ENCODE data around the gene KIF26A. TPM values are rescaled to one million over a fixed set of nuclear protein-coding genes. Genes with fewer than 3 reads are reported as not detected.

The KIF26A gene
- total RNA-seq, 1 donor from 2014 or later: 10.4 TPM

DNA sequence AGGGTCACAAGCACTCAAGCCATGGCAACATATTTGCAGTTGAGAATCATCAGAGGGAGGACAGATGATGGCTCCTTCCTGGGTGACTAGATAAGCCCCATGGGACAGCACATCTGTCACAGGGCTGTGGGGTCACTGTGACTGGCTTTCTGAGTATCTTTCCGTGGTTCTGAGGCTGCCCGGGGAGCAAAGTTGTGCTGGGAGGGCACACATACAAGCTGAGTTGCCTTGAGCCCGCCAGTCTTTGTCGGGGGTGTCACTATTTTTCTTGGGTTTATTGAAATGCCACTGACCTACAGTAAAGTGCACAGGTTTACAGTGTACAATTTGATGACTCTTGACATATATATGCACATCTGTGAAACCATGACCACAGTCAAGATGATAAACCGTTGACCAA is 17.2 kb upstream of the KIF26A start:
- intact Hi-C loops (cut with DNase I): no loop called here
- ATAC-seq: no peak
- DNase-seq (ENCODE audit: low spot score): no peak

DNA sequence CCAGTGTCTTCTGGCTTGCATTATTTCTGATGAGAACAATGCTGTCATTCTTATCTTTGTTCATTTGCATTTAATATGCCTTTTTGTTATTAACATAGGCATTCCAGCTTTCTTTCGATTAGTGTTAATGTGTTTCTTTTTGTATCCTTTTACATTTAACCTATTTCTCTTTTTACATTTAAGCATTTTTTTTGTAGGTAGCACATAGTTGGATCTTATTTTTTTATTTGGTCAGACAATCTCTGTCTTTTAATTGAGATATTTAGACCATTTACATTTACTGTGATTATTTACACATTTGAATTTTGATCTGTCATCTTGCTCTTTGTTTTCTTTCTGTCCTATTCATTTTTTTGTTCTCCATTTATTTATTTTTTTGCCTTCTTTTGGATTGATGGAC is 14.5 kb upstream of the KIF26A start:
- intact Hi-C loops (cut with DNase I): no loop called here
- DNase-seq (ENCODE audit: low spot score) (no peak), ATAC-seq (no peak)

DNA sequence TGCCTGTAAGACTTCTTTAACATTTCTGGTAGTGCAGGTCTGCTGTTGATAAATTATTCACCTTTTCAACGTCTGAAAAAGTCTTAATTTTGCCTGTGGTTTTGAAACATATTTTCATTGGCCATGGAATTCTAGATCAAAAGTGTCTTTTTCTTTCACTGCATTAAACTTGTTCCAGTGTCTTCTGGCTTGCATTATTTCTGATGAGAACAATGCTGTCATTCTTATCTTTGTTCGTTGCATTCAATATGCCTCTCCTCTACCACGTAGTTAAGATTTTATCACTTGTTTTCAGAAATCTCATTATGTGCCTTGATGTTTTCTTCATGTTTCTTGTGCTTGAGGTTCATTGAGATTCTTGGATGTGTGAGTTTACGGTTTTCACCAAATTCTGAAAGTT is 13.4 kb upstream of the KIF26A start:
- intact Hi-C loops (cut with DNase I): no loop called here
- ATAC-seq: no peak
- no peak for DNase-seq (ENCODE audit: low spot score)

DNA sequence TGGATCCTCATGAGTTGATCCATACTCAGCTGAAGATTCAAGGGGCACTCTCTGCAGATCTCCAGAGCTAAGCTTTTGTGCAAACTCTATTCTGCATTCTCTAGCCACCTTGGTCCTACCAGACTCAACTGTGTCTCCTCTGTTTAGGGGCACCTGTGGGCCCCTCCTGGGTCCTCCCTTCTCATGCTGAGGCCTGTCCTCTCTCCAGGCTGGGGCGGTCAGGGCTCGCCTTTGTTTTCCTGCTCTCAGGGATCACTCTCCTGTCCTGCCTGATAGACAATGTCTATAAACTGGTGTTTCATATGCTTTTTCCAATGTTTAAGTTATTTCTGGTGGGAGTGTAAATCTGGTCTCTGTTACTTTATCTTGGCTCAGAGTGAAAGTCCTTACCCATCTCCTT is 11.6 kb upstream of the KIF26A start:
- DNase-seq (ENCODE audit: low spot score) (no peak), ATAC-seq (no peak)
- intact Hi-C loops (cut with DNase I): no loop called here

DNA sequence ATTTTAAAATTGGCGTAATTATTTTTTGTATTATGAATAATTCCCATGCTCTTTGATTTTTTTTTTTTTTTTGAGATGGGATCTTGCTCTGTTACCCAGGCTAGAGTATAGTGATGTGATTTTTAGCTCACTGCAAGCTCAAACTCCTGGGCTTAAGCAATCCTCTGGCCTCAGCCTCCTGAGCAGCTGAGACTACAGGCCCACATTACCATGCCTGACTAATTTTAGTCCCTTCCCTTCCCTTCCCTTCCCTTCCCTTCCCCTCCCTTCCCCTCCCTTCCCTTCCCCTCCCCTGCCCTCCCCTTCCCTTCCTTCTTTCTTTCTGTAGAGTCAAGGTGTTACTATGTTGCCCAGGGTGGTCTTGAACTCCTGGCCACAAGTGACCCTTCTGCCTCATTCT is 9.4 kb upstream of the KIF26A start:
- ATAC-seq (no peak), DNase-seq (ENCODE audit: low spot score) (no peak)
- intact Hi-C loops (cut with DNase I): no loop called here

DNA sequence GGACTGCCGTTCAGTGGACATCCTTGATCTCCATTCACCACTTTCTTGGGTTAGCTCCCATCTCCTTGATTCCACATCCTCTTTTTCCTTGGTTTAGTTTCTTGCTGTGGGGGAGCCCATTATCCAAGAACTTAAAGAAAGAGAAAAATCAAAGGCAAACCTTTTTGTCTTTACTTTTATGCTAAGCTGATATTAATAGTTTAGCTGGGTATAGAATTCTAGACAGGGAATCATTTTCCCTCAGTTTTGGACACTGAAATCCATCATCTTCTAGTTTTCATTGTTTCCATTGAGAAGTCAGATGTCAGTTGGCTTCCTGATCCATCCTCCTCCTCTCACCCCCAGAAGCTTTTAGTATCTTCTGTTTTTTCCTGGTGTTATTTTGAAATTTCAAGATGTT is 8.8 kb upstream of the KIF26A start:
- intact Hi-C loops (cut with DNase I): no loop called here
- ATAC-seq: no peak
- DNase-seq (ENCODE audit: low spot score): no peak

DNA sequence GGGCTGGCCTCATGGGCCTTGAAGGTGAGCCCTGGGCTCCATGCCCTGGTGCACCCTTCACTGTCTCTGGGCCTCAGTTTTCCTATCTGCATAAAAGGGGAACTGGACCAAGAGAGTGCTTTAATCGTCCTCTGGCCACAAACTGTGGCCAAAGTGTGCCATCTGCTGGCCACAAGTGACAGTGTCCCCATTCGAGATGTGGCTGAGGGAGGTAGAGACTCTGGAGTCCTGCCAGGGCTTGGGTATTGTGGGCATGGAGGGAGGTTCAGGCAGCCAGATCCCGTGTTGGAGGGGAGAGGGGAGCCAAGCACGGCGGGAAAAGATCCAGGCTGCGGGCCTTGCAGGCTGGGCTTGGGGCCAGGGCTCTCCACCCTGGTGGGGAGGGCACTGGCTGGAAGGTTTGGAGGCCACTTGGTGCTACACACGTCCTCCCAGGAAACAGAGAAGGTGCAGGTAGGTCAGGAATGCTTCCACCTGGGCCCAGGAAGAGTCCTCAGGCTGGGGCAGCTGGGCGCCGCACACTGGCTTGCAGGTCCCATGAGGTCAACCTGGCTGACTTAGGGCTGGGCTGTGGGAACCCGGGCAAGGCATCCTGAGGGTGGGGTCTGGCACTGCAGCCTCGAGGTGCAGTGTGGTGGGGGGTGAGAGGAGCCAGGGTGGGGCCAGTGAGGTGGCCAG is 7.3 kb upstream of the KIF26A start:
- ATAC-seq (peak; percentile 22), DNase-seq (ENCODE audit: low spot score) (peak; percentile 56)
- intact Hi-C loops (cut with DNase I): no loop called here

DNA sequence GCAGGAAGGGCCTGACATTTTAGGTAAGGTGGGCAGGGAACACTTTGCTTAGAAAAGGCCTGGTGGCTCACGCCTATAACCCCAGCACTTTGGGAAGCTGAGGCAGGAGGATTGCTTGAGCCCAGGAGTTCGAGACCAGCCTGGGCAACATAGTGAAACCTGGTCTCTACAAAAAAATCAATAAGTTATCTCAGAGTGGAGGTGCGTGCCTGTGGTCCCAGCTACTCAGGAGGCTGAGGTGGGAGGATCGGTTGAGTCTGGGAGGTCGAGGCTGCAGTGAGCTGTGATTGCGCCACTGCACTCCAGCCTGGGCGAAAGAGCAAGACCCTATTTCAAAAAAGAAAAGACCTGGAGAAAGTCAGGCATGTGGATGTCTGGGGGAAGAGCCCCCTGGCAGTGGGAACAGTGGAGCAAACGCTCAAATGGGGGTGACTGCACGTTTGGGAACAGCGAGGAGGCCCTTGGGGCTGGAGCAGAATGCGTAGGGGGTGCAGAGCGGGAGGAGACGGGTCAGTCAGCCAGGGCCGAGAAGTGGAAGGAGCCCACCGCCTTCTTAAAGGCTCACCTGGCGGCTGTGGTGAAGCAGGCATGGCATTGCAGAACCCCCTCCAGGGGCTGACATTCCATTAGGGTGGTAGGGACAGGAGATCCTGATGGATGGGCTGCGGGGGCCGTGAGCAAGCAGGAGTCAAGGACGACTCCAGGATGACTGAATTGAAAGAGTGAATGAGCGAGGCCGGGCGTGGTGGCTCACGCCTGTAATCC is 6.2 kb upstream of the KIF26A start:
- intact Hi-C loops (cut with DNase I): no loop called here
- no peak for ATAC-seq
- no peak for DNase-seq (ENCODE audit: low spot score)

DNA sequence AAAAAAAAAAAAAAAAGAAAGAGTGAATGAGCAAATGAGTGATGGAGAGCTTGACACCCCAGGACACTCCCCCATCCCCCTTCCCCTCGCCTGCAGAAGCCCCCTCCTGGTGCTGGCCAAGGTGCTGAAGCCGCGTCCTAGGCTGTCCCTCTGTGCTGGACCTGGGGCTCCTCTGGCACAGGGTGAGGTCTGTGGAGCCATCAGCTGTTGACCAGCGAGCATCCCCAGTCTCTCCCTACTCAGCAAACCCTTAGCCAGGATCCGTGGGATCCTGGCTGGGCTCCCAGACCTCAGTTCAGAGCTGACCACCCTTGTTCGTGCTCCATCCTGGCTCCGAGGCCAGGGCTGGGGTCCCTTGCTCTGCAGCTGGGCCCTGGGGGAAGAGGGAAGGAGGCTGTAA is 5.4 kb upstream of the KIF26A start:
- ATAC-seq: no peak
- intact Hi-C loops (cut with DNase I): no loop called here
- DNase-seq (ENCODE audit: low spot score): no peak

DNA sequence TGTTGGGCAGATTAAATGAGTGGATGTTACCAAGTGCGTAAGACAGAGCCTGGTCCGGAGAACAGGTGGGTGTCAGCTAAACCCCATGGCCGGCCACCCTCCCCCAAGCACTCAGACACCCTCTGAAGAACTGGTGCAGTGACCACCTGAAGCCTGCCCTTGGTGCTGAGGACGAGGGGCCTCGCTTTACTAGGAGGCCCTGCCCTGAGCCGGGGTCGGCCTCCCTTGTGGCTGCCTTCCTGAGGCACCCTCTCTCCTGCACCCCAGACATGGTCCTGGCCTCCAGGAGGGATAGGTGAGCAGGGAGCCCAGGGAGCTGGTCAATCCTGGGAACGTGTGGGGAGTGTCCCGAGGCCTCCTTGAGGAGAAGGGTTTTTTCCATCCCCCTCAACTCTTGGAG is 4.9 kb upstream of the KIF26A start:
- no peak for DNase-seq (ENCODE audit: low spot score)
- intact Hi-C loops (cut with DNase I): no loop called here
- ATAC-seq: no peak

DNA sequence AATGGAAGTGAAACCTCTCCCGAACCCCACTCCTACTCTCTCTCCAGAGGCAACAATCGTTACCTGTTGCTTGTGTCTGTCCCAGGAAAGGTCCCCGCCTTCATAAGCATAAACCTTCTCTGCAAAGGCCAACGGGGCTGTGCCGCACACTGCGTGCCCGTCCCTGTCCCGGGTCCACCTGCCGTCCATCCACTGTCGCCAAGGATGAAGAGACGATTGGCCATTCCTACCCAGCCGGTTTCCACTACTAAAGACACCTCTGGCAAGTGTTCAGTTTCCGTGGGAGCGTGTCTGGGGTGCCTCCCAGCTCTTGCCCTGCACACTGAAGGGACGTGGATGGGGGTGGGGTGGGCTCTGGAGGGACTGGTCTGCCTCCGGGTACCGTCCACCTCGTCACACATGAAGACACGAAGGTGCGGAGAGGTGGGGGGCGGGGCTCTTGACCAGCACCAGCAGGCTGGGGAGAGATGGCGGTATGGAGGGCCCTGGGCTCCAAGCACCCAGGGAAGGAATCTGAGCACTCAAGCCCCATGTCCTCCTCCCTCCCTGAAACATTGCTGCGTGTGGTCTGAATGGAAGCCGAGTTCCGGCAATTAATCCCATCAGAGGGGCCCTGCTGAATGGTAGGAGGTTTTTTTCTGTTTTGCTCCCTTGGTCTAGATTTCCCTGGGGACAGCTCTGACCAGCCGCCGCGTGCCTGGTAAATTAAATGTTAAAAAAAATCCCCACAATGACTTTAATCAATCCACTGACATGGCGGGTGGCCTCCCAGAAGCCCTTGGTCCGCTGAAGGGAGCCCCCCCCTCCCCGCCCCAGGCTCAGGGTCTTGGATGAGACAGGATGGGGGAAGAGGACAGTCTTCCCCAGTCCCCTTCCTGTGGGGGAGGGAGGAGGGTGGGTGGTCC is 4.1 kb upstream of the KIF26A start:
- intact Hi-C loops (cut with DNase I): no loop called here
- DNase-seq (ENCODE audit: low spot score): peak; percentile 52

DNA sequence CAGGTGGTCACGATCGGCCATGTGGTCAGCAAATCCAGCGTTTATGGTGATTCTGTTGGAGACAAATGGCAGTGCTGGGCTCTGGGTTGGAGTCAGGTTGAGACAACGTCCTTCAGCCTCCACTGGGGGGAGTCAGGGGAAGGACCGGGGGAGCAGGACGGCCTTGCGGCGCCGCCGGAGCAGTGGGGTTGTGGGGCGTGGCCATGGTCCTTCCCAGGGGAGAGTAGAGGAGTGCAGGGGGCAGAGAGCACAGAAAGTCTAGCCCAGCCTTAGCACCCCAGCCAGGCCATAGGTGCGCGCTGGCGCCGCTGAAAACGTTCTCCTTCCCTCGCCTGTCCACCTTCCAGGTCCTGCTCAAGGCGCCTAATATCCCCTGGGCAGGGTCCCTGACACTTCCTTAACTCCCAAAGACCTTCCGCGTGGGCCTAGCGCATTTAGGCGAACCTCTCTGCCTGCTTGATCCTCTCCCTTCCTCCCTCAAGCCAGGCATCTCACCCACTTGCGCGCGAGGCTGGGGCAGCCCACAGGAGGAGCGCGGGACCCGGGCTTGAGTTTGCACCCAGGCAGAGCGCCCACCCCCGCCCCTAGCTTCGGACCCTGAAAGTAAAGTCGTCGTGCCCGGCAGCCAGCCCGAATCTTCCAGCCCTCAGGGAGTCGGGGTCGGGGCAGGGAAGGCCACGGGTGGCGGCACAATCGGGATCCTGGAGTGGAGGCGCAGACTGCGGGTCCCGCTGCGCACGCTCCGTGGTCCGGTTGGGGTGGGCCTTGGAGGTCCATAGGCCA is 3.1 kb upstream of the KIF26A start:
- intact Hi-C loops (cut with DNase I): loop anchor here (5.0 kb wide), 1 partner anchor 507 kb away; no protein-coding TSS in a partner anchor
- peak; percentile 51 for DNase-seq (ENCODE audit: low spot score)
- ATAC-seq: no peak

More for the DNA sequence above, 4.1 kb upstream of the KIF26A start:
- ATAC-seq: no peak

DNA sequence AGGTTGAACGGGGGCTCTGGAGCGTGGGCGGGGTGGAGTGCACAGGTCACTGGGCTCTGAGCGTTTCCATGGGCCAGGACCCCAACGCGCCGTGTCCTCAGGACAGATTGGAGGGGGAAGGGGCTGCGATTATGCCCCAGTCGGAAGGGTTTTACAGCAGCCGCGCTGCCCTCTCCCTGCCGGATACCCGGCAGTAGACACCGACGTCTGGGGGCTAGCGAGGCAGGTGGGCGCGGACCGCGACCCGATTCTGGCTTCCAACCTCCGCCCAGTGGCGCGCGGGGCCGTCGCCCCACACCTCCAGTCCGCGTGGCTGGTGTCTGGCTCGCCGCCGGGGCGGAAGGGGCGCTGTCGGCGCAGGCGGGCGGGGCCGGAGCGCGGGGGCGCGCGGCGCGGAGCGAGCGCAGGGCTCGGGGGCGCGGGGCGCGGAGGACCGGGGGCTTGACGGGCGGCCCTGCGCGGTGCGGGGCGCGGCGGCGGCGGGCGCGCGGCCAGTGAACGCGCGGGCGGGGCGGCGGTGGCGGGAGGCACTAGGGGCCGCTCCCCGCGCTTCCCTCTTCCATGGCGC is 2.4 kb upstream of the KIF26A start:
- intact Hi-C loops (cut with DNase I): loop anchor here (2.0 to 5.0 kb wide), 2 partner anchors 429 to 506 kb away; no protein-coding TSS in a partner anchor

DNA sequence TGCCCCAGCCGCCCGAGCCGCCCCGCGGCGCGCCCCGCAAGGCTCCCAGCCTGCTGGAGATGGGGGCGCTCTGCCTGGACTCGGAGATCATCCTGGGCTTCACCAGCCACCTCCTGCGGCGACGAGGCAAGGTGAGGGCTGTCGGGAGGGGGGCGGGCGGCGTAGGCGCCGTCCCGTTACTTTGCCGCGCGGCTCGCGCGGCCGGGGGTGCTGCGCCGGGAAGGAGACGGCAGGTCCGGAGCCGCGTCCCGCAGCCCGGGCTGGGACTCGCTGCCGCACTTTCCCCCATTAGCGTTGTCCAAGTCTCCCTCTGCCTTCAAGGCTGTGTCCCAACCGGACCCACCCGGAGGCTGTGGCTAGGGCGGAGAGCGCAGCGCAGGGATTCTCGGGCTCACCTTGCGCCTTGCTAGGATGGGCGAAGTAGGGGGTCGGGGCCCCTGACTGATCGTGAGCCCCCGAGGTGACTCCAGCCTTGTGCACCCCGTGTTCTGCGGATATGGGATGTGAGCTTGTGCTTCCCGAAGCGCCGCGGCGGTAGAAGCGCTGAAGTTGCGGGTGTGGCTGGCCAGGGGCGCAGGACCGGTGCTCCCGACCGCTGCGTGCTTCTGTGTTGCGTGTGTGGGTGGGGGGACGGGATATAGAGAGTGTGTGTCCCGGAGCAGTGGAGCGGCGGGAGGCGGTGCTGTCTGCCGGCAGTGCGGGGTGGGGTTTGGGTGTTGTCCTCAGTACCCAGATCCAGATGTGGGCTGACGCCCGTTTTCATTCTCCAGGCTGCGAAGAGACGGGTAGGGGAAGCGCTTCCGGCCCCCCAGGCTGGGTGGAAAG is 1.7 kb upstream of the KIF26A start:
- ATAC-seq (no peak), DNase-seq (ENCODE audit: low spot score) (peak; percentile 55)
- intact Hi-C loops (cut with DNase I): loop anchor here (2.0 to 5.0 kb wide), 2 partner anchors 428 to 506 kb away; no protein-coding TSS in a partner anchor

More for the DNA sequence above, 2.4 kb upstream of the KIF26A start:
- DNase-seq (ENCODE audit: low spot score) (peak; percentile 50), ATAC-seq (no peak)

DNA sequence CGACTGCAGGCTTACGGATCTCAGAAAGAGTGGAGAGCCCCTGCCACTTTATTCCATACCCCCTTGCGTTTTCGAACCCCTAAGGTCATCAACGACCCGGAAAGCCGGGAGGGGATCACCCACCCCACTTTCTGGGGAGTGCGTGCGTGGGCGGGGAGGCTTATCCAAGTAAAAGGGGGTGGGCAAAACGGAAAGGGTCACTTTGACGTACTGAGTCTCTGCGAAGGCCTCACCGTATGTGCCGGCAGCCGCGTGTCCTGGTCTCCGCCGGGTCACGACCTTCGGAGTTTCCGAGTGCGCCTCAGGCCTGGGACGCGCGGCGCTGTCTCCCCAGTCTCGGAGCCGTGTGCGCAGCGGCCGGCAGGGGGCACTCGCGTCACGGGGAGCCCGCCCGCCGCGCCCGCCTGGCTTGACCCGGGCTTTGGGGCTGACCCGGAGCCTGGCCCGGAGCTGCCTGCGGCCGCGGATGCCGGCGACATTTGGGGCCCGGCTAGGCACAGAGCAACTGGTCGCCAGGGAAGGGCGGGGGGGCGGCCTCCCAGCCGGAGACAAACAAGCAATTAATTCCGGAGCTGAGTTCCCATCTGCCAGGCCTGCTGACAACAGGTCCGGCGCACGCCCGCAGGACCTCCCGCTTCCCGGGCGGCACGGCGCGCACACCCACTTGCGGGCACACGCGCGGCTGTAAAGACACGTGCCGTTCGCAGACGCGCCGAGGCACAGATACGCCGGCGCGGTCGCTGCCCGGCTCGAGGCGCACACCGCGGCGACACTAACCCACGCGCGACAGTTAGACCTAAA is 890 bp upstream of the KIF26A start:
- intact Hi-C loops (cut with DNase I): loop anchor here (2.0 to 5.0 kb wide), 2 partner anchors 427 to 505 kb away; no protein-coding TSS in a partner anchor
- peak; percentile 80 for ATAC-seq
- DNase-seq (ENCODE audit: low spot score): peak; percentile 75

DNA sequence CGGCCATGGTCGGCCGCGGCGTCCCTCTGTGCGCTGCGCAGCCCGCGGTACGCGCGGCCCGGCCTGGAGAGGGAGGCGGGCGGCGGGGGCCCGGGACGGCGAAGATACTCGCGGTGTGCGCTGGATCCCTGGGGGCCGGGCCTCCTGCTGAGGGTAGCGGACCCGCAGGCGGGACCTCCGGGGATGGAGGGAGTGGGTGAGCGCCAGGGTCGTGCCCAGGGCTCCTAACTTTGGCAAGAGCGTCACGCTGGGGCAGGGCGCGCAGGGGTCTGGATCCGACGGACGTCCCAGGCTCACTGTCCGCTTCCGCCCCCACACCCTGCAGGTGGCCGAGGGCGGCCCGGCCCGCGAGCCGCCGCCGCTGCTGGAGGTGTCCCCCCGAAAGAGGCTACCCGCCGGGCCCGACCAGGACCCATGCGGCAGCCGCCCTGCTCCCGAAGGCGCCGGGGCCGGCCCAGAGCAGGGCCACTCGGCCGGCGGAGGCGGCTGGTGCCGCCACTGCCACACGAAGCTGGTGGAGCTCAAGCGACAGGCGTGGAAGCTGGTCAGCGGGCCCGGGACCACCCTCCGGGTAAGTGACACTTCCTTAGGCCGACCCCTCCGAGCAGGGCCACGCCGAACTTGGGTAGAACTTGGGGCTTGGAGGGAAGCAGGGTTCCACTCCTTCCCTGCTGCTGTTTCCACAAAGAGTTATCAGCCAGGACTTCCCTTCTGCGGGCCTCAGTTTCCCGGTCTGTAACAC is 502 bp downstream of the KIF26A start:
- ATAC-seq (no peak), DNase-seq (ENCODE audit: low spot score) (peak; percentile 59)
- intact Hi-C loops (cut with DNase I): loop anchor here (5.0 kb wide), 1 partner anchor 503 kb away; no protein-coding TSS in a partner anchor

Data from sciatic nerve (tissue), 2 donors.